ENCODE data around the gene PTPRM.

DNA sequence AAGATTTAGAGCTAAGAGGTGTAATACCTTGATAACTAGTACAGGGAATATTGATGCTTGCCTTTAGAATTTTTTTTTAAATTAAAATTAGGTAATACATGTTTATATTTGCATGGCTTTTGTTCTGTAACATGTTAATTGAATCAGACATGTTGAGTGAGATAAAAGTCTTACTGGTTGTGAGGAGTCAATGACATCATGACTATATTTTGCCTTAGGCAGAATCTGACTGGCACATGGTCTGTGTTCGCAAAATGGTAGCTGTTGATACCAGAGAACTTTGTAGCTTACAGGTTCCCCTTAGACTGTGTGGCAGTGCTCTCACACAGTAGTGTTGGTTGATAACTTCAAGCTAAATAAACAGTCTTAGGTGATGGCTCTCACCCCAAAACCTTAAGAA is 199.7 kb downstream of the PTPRM start:
- TF ChIP-seq, protein P1, sequence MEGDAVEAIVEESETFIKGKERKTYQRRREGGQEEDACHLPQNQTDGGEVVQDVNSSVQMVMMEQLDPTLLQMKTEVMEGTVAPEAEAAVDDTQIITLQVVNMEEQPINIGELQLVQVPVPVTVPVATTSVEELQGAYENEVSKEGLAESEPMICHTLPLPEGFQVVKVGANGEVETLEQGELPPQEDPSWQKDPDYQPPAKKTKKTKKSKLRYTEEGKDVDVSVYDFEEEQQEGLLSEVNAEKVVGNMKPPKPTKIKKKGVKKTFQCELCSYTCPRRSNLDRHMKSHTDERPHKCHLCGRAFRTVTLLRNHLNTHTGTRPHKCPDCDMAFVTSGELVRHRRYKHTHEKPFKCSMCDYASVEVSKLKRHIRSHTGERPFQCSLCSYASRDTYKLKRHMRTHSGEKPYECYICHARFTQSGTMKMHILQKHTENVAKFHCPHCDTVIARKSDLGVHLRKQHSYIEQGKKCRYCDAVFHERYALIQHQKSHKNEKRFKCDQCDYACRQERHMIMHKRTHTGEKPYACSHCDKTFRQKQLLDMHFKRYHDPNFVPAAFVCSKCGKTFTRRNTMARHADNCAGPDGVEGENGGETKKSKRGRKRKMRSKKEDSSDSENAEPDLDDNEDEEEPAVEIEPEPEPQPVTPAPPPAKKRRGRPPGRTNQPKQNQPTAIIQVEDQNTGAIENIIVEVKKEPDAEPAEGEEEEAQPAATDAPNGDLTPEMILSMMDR (IDR thresholded peaks at IDR 0.05) = no peak
- TF ChIP-seq POLR2A (IDR thresholded peaks at IDR 0.05) = no peak
